Activated T-helper 1 cell treated with Interleukin-2 at 50 U/mL for 16 hours (primary cell): ENCODE results near the gene UNCX.
"Not testable (repeated sequence)": the region's sequence is repeated elsewhere in the genome, so short reads cannot be mapped to it uniquely, and the experiment has no call there.

Experiments used
- DNase-seq: peaks from one replicate; pipeline ENCODE4 v3.0.0-alpha.2; 2020; ENCODE audit warnings: low read depth

Gene UNCX

DNA sequence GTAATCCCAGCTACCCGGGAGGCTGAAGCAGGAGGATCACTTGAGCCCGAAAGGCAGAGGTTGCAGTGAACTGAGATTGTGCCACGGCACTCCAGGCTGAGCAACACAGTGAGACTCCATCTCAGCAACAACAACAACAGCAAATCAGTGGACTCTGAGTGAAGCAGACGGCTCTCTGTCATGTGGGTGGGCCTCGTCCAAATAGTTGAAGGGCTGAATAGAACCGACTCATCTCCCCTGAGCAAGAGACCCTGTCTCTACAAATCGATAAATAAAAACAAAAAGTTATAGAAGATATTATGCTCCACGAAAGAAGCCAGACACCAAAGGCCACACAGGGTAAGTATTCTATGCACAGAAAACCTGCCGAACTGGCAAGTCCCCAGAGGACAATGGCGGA lies 45.9 kb downstream of the UNCX start:
- no peak for DNase-seq

DNA sequence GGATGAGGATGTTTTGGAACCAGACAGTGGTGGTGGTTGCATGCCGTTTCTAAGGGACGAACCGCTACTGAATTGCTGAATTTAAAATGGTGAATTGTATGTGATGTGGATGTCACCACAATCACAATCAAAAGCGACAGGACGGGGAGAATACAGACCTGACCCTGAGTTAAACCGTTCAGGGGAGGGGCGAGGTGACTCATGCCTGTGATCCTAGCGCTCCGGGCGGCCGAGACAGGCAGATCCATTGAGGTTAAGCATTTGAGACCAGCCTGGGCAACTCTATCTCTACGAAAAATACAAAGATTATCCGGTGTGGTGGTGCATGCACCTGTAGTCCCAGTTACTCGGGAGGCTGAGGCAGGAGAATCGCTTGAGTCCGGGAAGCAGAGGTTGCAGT lies 46.4 kb downstream of the UNCX start:
- no peak for DNase-seq

DNA sequence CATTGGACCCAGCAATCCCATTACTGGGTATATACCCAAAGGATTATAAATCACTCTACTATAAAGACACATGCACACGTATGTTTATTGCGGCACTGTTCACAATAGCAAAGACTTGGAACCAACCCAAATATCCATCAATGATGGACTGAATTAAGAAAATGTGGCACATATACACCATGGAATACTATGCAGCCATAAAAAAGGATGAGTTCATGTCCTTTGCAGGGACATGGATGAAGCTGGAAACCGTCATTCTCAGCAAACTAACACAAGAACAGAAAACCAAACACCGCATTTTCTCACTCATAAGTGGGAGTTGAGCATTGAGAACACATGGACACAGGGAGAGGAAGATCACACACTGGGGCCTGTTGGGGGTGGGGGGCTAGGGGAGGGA lies 47.2 kb downstream of the UNCX start:
- not testable (repeated sequence) for DNase-seq

- DNase-seq = no peak
Observed at GRCh38 chr7:1281068-1281467, 48.4 kb downstream of the UNCX start.

GRCh38 chr7:1282679-1283078 lies 50.0 kb downstream of the UNCX start:
- DNase-seq = no peak

DNA sequence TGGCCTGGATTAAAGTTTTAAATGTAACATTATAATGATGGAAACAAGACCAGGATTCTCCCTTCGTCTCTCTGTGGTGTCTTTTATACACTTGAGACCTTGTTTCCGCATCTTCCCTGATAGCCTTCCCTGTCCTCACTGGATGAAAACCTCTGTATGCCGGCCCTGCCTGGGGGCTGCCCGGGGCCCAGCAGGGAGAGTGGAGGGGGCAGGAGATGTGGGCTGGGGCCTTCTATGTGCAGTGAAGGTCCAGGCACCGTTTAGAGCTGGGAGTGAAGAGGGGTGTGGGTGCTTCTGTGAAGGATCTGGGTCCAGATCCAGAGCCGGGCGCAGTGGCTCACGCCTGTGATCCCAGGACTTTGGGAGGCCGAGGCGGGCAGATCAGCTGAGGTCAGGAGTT lies 50.7 kb downstream of the UNCX start:
- DNase-seq = no peak

GRCh38 chr7:1283941-1284742 lies 51.5 kb downstream of the UNCX start:
- DNase-seq = no peak

DNA sequence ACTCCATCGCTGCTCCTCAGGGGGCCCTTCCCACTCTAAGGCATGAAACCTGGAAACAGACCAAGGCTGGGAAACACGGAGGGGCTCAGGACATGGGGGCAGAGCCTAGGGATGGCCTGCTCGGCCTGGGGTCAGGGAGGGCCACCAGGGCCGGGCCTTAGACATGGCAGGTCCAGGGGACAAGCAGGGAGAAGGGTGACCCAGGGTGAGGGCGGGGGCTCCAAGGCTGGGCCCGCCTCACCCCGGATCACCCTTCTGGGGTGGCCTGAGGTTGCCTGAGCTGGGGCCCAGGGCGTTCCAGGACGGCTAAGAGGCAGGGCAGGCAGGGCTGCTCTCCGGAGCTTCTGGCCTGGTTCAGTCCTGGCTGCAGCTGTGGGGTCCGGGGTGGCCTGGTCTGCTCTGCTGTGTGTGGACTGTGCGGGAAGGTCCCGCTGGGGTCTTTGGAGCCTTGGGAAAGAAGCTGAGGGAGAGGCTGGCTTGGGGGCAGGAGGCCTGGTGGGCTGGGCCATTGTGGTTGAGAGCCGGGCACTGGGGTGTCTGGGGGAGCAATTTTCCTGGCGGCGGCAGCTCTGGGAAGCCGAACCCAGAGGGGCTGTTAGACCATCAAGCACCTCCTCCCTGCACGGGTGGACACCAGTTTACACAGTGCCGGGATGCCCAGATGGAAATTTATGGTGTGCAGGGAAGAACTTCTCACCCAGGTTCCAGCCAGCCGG lies 52.2 kb downstream of the UNCX start:
- DNase-seq = no peak

DNA sequence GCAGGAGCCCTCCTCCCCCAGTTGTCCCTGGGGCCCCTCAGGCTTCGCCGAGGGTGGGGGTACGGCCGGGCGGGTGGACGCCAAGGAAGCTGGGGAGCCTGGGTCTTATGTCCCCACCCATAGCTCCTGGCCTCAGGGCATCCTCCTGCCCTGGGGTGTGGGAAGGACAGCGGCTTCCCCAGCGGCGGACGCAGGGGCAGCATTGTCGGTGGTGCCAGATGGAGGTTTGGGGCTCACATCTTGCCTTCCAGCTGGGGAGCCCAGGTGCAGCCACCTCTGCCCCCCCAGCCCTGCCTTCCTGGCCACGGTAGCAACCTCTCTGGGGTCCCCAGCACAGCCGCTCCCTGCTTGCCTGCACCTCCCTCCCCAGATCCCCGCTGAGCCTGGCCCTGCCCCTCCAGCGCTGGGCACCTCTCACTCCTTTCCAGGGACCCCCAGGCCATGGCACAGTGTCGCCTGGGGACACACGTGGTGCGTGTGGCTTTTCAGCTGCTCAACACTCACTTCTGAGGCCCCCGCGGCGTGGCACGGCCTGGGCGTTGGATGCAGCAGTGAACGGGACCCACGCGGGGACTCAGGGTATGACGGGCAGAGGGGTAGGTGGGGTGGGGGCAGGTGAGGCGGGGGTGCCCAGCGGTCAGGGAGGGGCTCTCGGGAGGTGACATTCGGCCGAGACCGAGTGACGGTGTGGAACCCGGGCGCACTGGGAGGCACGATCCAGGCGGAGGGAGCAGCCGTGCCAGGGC lies 53.1 kb downstream of the UNCX start:
- DNase-seq = no peak
